GM12878 (cell line): ENCODE data around the gene SSH2. TPM values are rescaled to one million over a fixed set of nuclear protein-coding genes. Genes with fewer than 3 reads are reported as not detected.

Experiments
- ATAC-seq: fragments of 200-7000 bp; cut with Tn5 transposase; 3 replicates; pipeline ENCODE4 v1.9.1; 2020; ENCODE audit warnings: mild to moderate bottlenecking, moderate library complexity
- BruUV-seq: library from RNA; stranded (reverse); fragments of 400-500 nt; replicated peaks from 2 replicates; lab custom pipeline; 2021; lab: Mats Ljungman, UMichigan
- CTCF ChIA-PET: fragments of 300-600 bp; sonication (Branson Sonifier 250); formaldehyde crosslinking; extraction: SDS; loops from one replicate; lab custom pipeline; 2021; ENCODE audit warnings: inconsistent platforms; lab: Yijun Ruan, JAX
- POLR2A ChIA-PET: fragments of 350-600 bp; formaldehyde crosslinking; extraction: SDS; loops from one replicate; lab custom pipeline; 2021; ENCODE audit warnings: inconsistent platforms; lab: Charles Lee
- RAD21 ChIA-PET: fragments of 300-600 bp; sonication (Branson Sonifier 250); formaldehyde crosslinking; loops from one replicate; lab custom pipeline; 2023; ENCODE audit warnings: antibody characterized with exemption; ENCODE audit not compliant: unreplicated experiment; lab: Charles Lee
- SMC1A ChIA-PET: fragments of 300-600 bp; sonication (Branson Sonifier 250); formaldehyde crosslinking; loops from one replicate; lab custom pipeline; 2023; ENCODE audit not compliant: unreplicated experiment, uncharacterized antibody; lab: Charles Lee
- DNase-seq: peaks from one replicate; pipeline ENCODE4 v3.0.0-alpha.2; 2011; ENCODE audit warnings: low read depth, low spot score
- FAIRE-seq: peaks from 3 replicates; lab custom pipeline; 2011; peaks lifted over from hg19 to GRCh38; lab: Jason Lieb, UNC
- H2AFZ ChIP-seq: 2 replicates; pipeline ENCODE4 v1.6.0; 2011; ENCODE audit warnings: low read depth, low read length, control low read depth; ENCODE audit not compliant: control insufficient read depth
- H3K27ac ChIP-seq: 2 replicates; pipeline ENCODE4 v1.5.1; 2011; ENCODE audit warnings: control low read depth; ENCODE audit not compliant: control insufficient read depth, insufficient read depth
- H3K27me3 ChIP-seq, 2 experiments: replicated peaks in 1 of 2; 2 replicates each; pipeline versions ENCODE4 v1.6.0 to v1.6.1; 2011; ENCODE audit warnings: low read length in 1 of 2; ENCODE audit not compliant: control insufficient read depth in 2 of 2, insufficient read depth in 2 of 2
- H3K36me3 ChIP-seq, 2 experiments: 2 replicates each; pipeline ENCODE4 v1.5.1; 2011; ENCODE audit warnings: low read length in 1 of 2; ENCODE audit not compliant: control insufficient read depth in 2 of 2, insufficient read depth in 2 of 2
- H3K4me1 ChIP-seq: 2 replicates; pipeline ENCODE4 v1.6.1; 2011; ENCODE audit warnings: mild to moderate bottlenecking, low read length, moderate library complexity, mixed read lengths; ENCODE audit not compliant: control insufficient read depth, insufficient read depth
- H3K4me2 ChIP-seq: 2 replicates; pipeline ENCODE4 v1.6.0; 2011; ENCODE audit warnings: control low read depth; ENCODE audit not compliant: control insufficient read depth, insufficient read depth
- H3K4me3 ChIP-seq: fragments of 200-600 bp; sonication (generic); 2 replicates; pipeline ENCODE4 v1.5.1; 2016
- H3K79me2 ChIP-seq: 2 replicates; pipeline ENCODE4 v1.6.0; 2011; ENCODE audit warnings: low read length; ENCODE audit not compliant: control insufficient read depth, insufficient read depth
- H3K9ac ChIP-seq: 2 replicates; pipeline ENCODE4 v1.8.0; 2011; ENCODE audit warnings: low read length, control low read depth, mixed read lengths; ENCODE audit not compliant: control insufficient read depth, insufficient read depth
- H3K9me3 ChIP-seq: replicated peaks from 3 replicates; pipeline ENCODE4 v1.5.1; 2011; ENCODE audit warnings: mild to moderate bottlenecking, low read length; ENCODE audit not compliant: control insufficient read depth, insufficient read depth
- H4K20me1 ChIP-seq: 2 replicates; pipeline ENCODE4 v1.6.0; 2011; ENCODE audit not compliant: control insufficient read depth, insufficient read depth
- BCL11A ChIP-seq: IDR thresholded peaks from 2 replicates; pipeline ENCODE4 v1.6.1; 2011; ENCODE audit warnings: low read depth, low read length
- BRCA1 ChIP-seq: IDR thresholded peaks from 2 replicates; pipeline ENCODE4 v1.6.1; 2011; ENCODE audit warnings: low read depth, low read length, improper control_type of control experiment
- CHD1 ChIP-seq: IDR thresholded peaks from 2 replicates; pipeline ENCODE4 v1.6.1; 2012; ENCODE audit warnings: low read depth, low read length, improper control_type of control experiment
- EED ChIP-seq: sonication (generic); IDR thresholded peaks from 2 replicates; pipeline ENCODE4 v1.6.1; 2016; ENCODE audit warnings: antibody characterized with exemption, low read depth
- FOS ChIP-seq: IDR thresholded peaks from 3 replicates; pipeline ENCODE4 v1.6.1; 2011; ENCODE audit warnings: borderline replicate concordance; ENCODE audit not compliant: insufficient read length; ENCODE audit errors: extremely low read depth
- MEF2A ChIP-seq: IDR thresholded peaks from 2 replicates; pipeline ENCODE4 v1.6.1; 2011; ENCODE audit warnings: low read depth, mild to moderate bottlenecking, low read length, moderate library complexity; ENCODE audit not compliant: insufficient read depth
- NFYB ChIP-seq: IDR thresholded peaks from 2 replicates; pipeline ENCODE4 v1.6.1; 2011; ENCODE audit warnings: low read depth, mild to moderate bottlenecking, low read length, improper control_type of control experiment, moderate library complexity; ENCODE audit not compliant: insufficient read depth
- SMAD1 ChIP-seq: fragments of 450-650 bp; IDR thresholded peaks from 2 replicates; pipeline ENCODE4 v1.6.1; 2018; ENCODE audit warnings: mild to moderate bottlenecking, low read depth; ENCODE audit not compliant: partially characterized antibody
- TCF7 ChIP-seq: IDR thresholded peaks from 2 replicates; pipeline ENCODE4 v1.6.1; 2014; ENCODE audit warnings: antibody characterized with exemption, borderline replicate concordance
- ZNF592 ChIP-seq: fragments of 450-650 bp; IDR thresholded peaks from 2 replicates; pipeline ENCODE4 v1.6.1; 2017; ENCODE audit warnings: mild to moderate bottlenecking, moderate library complexity
- ZNF622 ChIP-seq: fragments of 450-650 bp; IDR thresholded peaks from 2 replicates; pipeline ENCODE4 v1.6.1; 2017; ENCODE audit warnings: mild to moderate bottlenecking, inconsistent platforms
- WGBS: methylation state at CpG from one replicate; pipeline ENCODE4 v1.1.6; 2016; ENCODE audit warnings: low lambda C conversion rate; ENCODE audit not compliant: insufficient replicate concordance, insufficient coverage; ENCODE audit errors: missing lambda C conversion rate; 5-methylcytosine and 5-hydroxymethylcytosine counted together
- in situ Hi-C: fragments of 300-500 bp; cut with MboI; formaldehyde crosslinking; loops from 9 replicates; pipeline ENCODE4 v1.14.3; 2018; ENCODE audit warnings: mixed read lengths
- intact Hi-C: fragments of 100-400 bp; cut with micrococcal nuclease; formaldehyde crosslinking; loops from one replicate; pipeline ENCODE4 v1.14.2; 2022; ENCODE audit not compliant: unreplicated experiment
- polyA plus RNA-seq, 11 experiments: library from polyadenylated mRNA; depleted of rRNA in 4 of 11; unstranded in 6 of 11; stranded (reverse) in 5 of 11; fragments of >200 nt; fragmentation: Nextera tagmentation in 4 of 11; fragmentation: Illumina TruSeq in 1 of 11; extraction: Ambion mirVana in 4 of 11; extraction: Trizol in 1 of 11; gene quantifications; 1 replicate in 1 of 11; 2 replicates in 10 of 11; pipeline versions ENCODE4 v1.2.1 to v1.2.3, GENCODE V29; 2011 to 2016; ENCODE audit warnings: inconsistent platforms in 2 of 11, missing spikeins in 2 of 11, low read depth in 1 of 11
- total RNA-seq, 4 experiments: library from RNA; depleted of rRNA in 3 of 4; stranded (reverse); fragments of >200 nt in 3 of 4; fragmentation: Illumina TruSeq in 1 of 4; extraction: Trizol in 1 of 4; gene quantifications; 2 replicates each; pipeline versions ENCODE4 v1.2.1 to v1.2.3, GENCODE V29; 2013 to 2021

Gene SSH2
- total and polyA plus RNA-seq, 10 of the 15 experiments (the other 5 are each of a cell fraction or from before 2014, with no cell fraction given): 9.3 to 65.9 (median 34.0) TPM

- WGBS: 83% methylated on average over 4 of the region's 8 CpGs
- no peaks in the 10 kb centered on the region for H4K20me1 ChIP-seq
- in situ Hi-C loops: no loop called here
- ATAC-seq (no peak), FAIRE-seq (no peak), DNase-seq (no peak)
- TF ChIP-seq BCL11A: no peak
- no peak for TF ChIP-seq TCF7
- no peak for TF ChIP-seq FOS
- TF ChIP-seq BRCA1: no peak
- TF ChIP-seq ZNF592: no peak
- no peak for TF ChIP-seq SMAD1
- TF ChIP-seq MEF2A: no peak
- no peak for TF ChIP-seq NFYB
- no peak for TF ChIP-seq CHD1
- TF ChIP-seq EED: no peak
- no peak for TF ChIP-seq ZNF622
- ChIA-PET SMC1A (interaction anchor here (0.9 to 3.0 kb wide), 8 partner anchors 11 to 213 kb away, joined by 3 to 16 read pairs (median 4); no protein-coding TSS in a partner anchor), CTCF (no interaction called here), RAD21 (interaction anchor here (2.0 kb wide), 1 partner anchor 12 kb away, joined by 12 read pairs; no protein-coding TSS in a partner anchor), POLR2A (interaction anchor here (1.6 kb wide), 1 partner anchor 11 kb away, joined by 10 read pairs; no protein-coding TSS in a partner anchor)
- H3K36me3 ChIP-seq: no peaks in the 10 kb centered on the region; a peak in 1 of 4 replicates
- no peaks in the 10 kb centered on the region for H3K27me3 ChIP-seq
- H3K9me3 ChIP-seq: no peaks in the 10 kb centered on the region
- H3K4me2 ChIP-seq: no peak overlapping the region
- BruUV-seq: no TSS peak
- no peak overlapping the region for H3K27ac ChIP-seq
- peaks cover 51% of the 10 kb centered on the region for H3K4me1 ChIP-seq
- H3K79me2 ChIP-seq: peaks cover 45% of the 10 kb centered on the region
- intact Hi-C loops: no loop called here
- H3K9ac ChIP-seq: no peak overlapping the region
- no peak overlapping the region for H3K4me3 ChIP-seq
- no peak overlapping the region for H2AFZ ChIP-seq
Observed at GRCh38 chr17:29718446-29719039, 211.5 kb downstream of the SSH2 start.
